GM13976 (cell line): ENCODE results near the gene CEACAM8.

ENCODE experiments used
- DNase-seq: peaks from one replicate; pipeline ENCODE4 v3.0.0; 2012; ENCODE audit warnings: low spot score
- in situ Hi-C: fragments of 300-500 bp; cut with MboI; formaldehyde crosslinking; loops from one replicate; pipeline ENCODE4 v1.12.0; 2022; ENCODE audit warnings: low sequenced_read_pairs, mixed read lengths, inconsistent platforms; ENCODE audit not compliant: unreplicated experiment
- TF ChIP-seq, protein P1 (sequence below): IDR thresholded peaks from 2 replicates; pipeline ENCODE4 v1.5.1; 2012; ENCODE audit warnings: borderline replicate concordance, mild to moderate bottlenecking; ENCODE audit not compliant: insufficient read depth; ENCODE audit errors: extremely low read depth, missing control alignments, control extremely low read depth

Gene CEACAM8

DNA sequence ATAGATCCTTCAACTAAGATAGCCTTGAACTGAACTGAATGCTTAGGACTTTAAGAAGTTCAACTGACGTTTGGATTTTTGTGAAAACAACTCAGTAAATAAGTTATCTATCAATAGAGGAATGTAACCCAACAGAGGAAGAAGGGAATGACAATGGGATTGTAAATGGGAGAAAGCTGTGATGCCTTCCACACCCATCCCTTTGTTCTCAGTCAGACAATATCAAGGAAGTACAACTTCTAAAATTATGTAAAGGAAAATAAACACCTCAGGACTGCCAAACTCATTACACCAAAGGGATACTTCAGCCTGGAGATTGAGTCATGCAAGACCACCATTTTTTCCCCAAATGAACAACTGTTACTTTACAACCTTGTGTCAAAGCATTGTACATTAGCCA lies 21.1 kb downstream of the CEACAM8 start:
- in situ Hi-C loops, result no loop called here
- TF ChIP-seq, protein P1, sequence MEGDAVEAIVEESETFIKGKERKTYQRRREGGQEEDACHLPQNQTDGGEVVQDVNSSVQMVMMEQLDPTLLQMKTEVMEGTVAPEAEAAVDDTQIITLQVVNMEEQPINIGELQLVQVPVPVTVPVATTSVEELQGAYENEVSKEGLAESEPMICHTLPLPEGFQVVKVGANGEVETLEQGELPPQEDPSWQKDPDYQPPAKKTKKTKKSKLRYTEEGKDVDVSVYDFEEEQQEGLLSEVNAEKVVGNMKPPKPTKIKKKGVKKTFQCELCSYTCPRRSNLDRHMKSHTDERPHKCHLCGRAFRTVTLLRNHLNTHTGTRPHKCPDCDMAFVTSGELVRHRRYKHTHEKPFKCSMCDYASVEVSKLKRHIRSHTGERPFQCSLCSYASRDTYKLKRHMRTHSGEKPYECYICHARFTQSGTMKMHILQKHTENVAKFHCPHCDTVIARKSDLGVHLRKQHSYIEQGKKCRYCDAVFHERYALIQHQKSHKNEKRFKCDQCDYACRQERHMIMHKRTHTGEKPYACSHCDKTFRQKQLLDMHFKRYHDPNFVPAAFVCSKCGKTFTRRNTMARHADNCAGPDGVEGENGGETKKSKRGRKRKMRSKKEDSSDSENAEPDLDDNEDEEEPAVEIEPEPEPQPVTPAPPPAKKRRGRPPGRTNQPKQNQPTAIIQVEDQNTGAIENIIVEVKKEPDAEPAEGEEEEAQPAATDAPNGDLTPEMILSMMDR, result no peak
- no peak for DNase-seq

DNA sequence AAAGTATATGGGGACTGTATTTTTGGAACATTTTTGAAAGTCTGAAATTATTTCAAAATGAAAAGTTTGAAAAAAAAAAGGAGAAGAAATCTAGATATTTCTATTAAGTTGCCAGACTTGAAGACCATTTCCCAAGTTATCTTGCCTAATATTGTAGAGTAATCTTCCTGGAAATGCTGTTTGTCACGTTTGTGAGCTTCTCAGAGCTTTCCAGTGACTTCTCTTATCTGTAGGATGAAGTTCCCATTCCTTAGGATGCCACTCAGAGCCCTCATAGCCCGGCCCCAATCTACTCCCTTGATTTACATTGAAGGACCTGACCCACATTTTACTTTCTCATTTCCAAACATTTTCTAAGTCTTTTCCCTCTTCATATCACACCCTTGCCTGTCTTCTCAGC lies 23.6 kb downstream of the CEACAM8 start:
- no peak for DNase-seq
- in situ Hi-C loops, result no loop called here
- TF ChIP-seq, protein P1, result no peak

DNA sequence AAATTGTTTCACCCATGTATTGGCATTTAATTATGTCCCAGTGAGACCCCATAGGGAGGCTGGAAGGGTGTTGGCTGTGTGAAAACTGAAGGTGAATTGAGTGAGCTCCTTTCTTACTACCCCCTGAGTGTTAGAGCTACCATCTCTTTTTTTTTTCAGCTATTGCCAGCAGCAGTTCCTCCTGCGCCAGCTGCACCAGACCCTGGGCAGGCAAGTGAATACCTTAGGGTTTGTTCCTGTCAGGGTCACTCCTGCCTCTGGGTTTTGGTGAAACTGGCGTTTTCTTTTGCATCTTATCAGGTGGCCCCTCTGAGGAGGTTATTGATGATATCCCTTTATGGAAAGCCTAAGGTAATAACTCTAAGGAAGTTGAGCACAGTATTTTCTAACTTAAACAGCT lies 25.5 kb downstream of the CEACAM8 start:
- TF ChIP-seq, protein P1, result no peak

DNA sequence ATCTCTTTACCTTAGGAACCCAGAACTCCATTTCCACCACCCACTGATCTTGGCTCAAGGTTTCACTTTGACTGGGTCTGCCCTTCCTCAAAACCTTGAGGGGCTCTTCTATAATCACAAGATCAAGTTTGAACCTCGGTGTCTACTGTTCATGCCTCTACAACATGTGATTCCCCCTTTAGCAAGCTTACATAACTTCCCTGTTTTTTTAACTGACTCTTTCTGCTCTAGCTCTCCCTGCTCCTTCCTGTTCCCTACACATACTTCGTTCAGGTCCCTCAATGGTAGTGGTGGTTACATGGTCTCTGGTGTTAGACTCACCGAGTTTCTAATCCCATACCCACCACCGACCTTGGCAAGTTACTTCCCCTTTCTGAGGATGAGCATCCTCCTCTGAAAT lies 26.7 kb downstream of the CEACAM8 start:
- in situ Hi-C loops, result no loop called here
- DNase-seq, result no peak

More for the DNA sequence above, 25.5 kb downstream of the CEACAM8 start:
- DNase-seq, result no peak
- in situ Hi-C loops, result no loop called here

DNA sequence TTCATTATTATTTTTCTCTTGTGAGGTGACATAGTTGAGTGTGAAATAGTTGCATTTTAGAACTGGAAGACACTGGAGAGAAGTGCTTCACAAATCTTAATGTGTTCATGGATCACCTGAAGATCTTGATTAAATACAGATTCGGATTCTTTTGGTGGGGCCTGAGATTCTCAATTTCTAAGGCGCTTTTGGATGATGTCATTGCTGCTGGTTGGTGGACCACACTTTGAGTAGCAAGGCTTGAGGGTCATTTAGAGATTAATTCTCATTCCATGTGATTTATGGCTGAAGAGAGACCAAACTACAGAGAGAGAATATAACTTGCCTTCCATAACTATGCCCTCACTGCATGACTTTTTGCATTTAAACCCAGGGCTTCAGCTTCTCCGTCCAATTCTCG lies 27.2 kb downstream of the CEACAM8 start:
- no peak for DNase-seq

More for the DNA sequence above, 26.7 kb downstream of the CEACAM8 start:
- TF ChIP-seq, protein P1, result no peak

DNA sequence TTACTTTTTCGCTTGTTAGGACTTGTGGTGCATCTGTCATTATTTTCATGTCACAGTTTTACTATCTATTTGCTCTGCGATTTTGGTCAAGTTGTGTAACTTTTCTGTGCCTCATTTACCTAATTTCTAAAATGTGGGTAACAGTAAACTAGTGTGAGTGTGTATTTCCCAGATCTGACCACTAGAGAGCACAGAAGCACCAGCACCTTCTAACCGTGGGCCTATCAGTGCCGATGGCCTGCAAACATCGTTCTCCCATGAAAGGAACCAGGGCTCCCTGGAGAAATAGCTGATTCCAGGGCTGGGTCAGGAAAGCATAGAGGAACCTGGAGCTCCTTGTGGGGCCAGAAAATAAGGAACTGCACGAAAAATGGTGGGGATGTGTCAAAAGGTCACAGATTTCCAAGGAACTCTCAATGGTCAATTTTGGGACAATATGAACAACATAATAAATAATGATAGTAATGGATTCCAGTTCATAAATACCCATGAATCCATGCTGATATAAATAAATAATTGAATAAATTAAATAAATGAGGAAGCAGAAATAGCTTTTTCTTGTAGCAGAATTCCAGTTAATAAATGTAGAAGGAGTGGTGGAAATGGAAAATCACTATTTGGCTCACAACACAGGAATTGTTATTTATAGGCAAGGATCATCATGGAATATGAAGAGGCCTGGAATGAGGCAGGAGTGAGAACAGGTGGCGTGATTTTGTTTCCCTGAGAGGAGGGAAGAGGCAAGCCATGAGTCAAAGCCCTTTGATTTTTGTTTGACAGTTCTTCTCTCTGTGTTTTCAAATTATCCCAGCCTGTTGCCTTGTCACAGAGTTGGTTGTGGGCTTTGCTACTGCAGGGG lies 31.1 kb downstream of the CEACAM8 start:
- peak; percentile 73 for DNase-seq
- in situ Hi-C loops, result no loop called here
- TF ChIP-seq, protein P1, result peak; percentile 54

More for the DNA sequence above, 27.2 kb downstream of the CEACAM8 start:
- in situ Hi-C loops, result no loop called here
- TF ChIP-seq, protein P1, result no peak
